Neutrophil (primary cell): ENCODE data around the gene YWHAB.
"Not testable (repeated sequence)": the region's sequence is repeated elsewhere in the genome, so short reads cannot be mapped to it uniquely, and the experiment has no call there.

Source experiments
- H3K27ac ChIP-seq: fragments of 200-600 bp; sonication (generic); 2 replicates; pipeline ENCODE4 v1.5.1; 2016; ENCODE audit warnings: mild to moderate bottlenecking, moderate library complexity
- H3K27me3 ChIP-seq: fragments of 200-600 bp; sonication (generic); 2 replicates; pipeline ENCODE4 v1.6.0; 2016; ENCODE audit warnings: mild to moderate bottlenecking
- H3K36me3 ChIP-seq: fragments of 200-600 bp; sonication (generic); 2 replicates; pipeline ENCODE4 v1.5.1; 2017
- H3K4me1 ChIP-seq, 2 experiments: fragments of 200-600 bp in 1 of 2; sonication (generic) in 1 of 2; 1 replicate in 1 of 2; 2 replicates in 1 of 2; pipeline versions ENCODE4 v1.5.1 to v1.6.1; 2013 to 2016; ENCODE audit warnings: low read depth in 1 of 2, low read length in 1 of 2, mild to moderate bottlenecking in 1 of 2, moderate library complexity in 1 of 2; ENCODE audit not compliant: control insufficient read depth in 1 of 2, insufficient read depth in 1 of 2
- H3K4me3 ChIP-seq, 2 experiments: fragments of 200-600 bp in 1 of 2; sonication (generic) in 1 of 2; 1 replicate in 1 of 2; 2 replicates in 1 of 2; pipeline ENCODE4 v1.5.1; 2013 to 2016; ENCODE audit warnings: low read depth in 1 of 2, low read length in 1 of 2, mild to moderate bottlenecking in 1 of 2, moderate library complexity in 1 of 2
- H3K9me3 ChIP-seq: fragments of 200-600 bp; sonication (generic); 2 replicates; pipeline ENCODE4 v1.5.1; 2016
- CTCF ChIP-seq: fragments of 200-600 bp; sonication (generic); IDR thresholded peaks from 2 replicates; pipeline ENCODE4 v1.5.1; 2016; ENCODE audit warnings: antibody characterized with exemption

The YWHAB gene

GRCh38 chr20:44869471-44869870, 16.0 kb upstream of the YWHAB start:
- Histone ChIP-seq H3K27ac (no peak overlapping the region), H3K36me3 (no peaks in the 10 kb centered on the region), H3K4me1 (peaks cover 0 to 7% of the 10 kb centered on the region in 2 experiments), H3K4me3 (no peak overlapping the region), H3K27me3 (peaks cover 28% of the 10 kb centered on the region), H3K9me3 (no peaks in the 10 kb centered on the region)
- TF ChIP-seq CTCF: no peak

GRCh38 chr20:44882360-44882759, 3.1 kb upstream of the YWHAB start:
- H3K4me3 ChIP-seq, H3K9me3 ChIP-seq, H3K27ac ChIP-seq, H3K36me3 ChIP-seq, H3K27me3 ChIP-seq: not testable (repeated sequence)
- peaks cover 20 to 21% of the 10 kb centered on the region in 2 experiments for H3K4me1 ChIP-seq

- Histone ChIP-seq H3K27me3 (no peaks in the 10 kb centered on the region), H3K27ac (no peak overlapping the region), H3K36me3 (peaks cover 4% of the 10 kb centered on the region), H3K4me3 (no peak overlapping the region), H3K9me3 (no peaks in the 10 kb centered on the region), H3K4me1 (peaks cover 30 to 31% of the 10 kb centered on the region in 2 experiments)
- TF ChIP-seq CTCF: no peak
Observed at GRCh38 chr20:44883214-44883902, 2.1 kb upstream of the YWHAB start.

- Histone ChIP-seq H3K36me3 (peaks cover 5% of the 10 kb centered on the region), H3K4me3 (peak overlapping the region; percentile 79 to 95), H3K4me1 (peaks cover 46 to 47% of the 10 kb centered on the region in 2 experiments), H3K9me3 (no peaks in the 10 kb centered on the region), H3K27ac (peak overlapping the region; percentile 97), H3K27me3 (no peaks in the 10 kb centered on the region)
- TF ChIP-seq CTCF: no peak
Observed at GRCh38 chr20:44884907-44885391, 556 bp upstream of the YWHAB start.

- Histone ChIP-seq H3K4me1 (peaks cover 56 to 57% of the 10 kb centered on the region in 2 experiments), H3K9me3 (no peaks in the 10 kb centered on the region), H3K4me3 (peak overlapping the region; percentile 79 to 95), H3K27ac (peak overlapping the region; percentile 97), H3K36me3 (peaks cover 5% of the 10 kb centered on the region), H3K27me3 (no peaks in the 10 kb centered on the region)
- no peak for TF ChIP-seq CTCF
Observed at GRCh38 chr20:44886266-44886651, 754 bp downstream of the YWHAB start.

GRCh38 chr20:44886828-44887227, 1.3 kb downstream of the YWHAB start:
- Histone ChIP-seq H3K36me3 (peaks cover 5% of the 10 kb centered on the region), H3K9me3 (no peaks in the 10 kb centered on the region), H3K4me1 (peaks cover 62 to 63% of the 10 kb centered on the region in 2 experiments), H3K27ac (peak overlapping the region; percentile 97), H3K4me3 (peak overlapping the region; percentile 79 to 95), H3K27me3 (no peaks in the 10 kb centered on the region)
- no peak for TF ChIP-seq CTCF
